Ecto neural progenitor cell (in vitro differentiated cells): ENCODE measurements around the gene LIX1L.

Source experiments
- DNase-seq: peaks from one replicate; pipeline ENCODE4 v3.0.0-alpha.2; 2018; ENCODE audit warnings: low spot score

LIX1L gene

DNA sequence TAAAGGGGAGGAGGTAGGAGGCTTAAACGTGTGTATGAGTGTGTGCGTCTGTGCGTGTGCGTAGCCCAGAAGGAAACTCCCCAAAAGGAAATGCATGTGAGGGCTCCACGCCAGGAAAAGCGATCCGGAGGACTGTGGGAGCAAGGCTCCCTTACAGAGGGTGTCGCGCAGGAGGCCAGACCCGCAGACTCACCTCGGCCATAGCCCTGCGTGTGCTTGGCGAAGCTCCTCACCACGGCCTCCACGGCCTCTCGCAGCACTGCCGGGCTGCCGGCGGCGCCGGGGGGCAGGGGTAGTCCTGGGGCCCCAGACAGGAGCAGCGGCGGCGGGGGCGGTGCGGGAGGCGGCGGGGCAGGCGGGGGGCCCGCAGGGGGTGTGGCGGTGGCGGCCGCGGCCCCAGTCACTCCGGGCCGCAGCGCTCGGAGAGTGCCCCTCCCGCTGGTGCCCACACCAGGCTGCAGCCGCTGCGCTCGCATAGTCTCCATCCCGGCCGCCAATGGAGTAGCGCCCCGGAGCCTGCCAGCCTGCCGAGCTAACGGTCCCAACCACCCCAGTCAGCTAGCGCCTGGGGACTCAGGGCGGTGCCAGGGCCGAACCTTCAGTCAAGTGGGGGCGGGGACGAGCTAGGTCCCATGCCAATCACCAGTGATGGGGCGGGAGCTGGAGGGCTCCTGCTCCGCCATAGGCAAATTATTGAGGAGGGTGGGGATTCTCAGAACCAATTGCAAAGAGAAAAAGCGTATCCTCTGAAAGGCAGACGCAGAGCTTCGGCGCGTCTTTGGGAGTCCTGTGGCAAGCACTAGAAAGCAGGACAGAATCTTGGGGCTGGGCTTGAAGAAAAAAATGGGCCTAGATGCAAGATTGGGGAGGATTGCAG is at the start of gene LIX1L:
Gene LIX1L (minus strand): TSS at position 575 of the 877 bp plus-strand sequence. CDS start 90 bp downstream, at position 485.
- DNase-seq = peak; percentile 94

DNA sequence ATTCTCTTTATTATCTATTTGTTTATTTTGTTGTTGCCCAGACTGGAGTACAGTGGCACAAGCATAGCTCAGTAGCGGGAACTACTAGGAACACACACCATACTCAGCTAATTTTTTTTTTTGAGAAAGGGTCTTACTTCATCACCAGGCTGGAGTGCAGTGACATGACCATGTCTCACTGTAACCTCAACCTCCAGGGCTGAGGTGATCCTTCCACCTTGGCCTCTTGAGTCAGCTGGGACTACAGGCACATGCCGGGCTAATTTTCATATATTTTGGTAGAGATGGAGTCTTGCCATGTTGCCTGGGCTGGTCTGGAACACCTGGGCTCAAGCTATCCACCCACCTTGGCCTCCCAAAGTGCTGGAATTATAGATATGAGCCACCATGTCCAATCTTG is 43.9 kb upstream of the LIX1L start:
- no peak for DNase-seq

DNA sequence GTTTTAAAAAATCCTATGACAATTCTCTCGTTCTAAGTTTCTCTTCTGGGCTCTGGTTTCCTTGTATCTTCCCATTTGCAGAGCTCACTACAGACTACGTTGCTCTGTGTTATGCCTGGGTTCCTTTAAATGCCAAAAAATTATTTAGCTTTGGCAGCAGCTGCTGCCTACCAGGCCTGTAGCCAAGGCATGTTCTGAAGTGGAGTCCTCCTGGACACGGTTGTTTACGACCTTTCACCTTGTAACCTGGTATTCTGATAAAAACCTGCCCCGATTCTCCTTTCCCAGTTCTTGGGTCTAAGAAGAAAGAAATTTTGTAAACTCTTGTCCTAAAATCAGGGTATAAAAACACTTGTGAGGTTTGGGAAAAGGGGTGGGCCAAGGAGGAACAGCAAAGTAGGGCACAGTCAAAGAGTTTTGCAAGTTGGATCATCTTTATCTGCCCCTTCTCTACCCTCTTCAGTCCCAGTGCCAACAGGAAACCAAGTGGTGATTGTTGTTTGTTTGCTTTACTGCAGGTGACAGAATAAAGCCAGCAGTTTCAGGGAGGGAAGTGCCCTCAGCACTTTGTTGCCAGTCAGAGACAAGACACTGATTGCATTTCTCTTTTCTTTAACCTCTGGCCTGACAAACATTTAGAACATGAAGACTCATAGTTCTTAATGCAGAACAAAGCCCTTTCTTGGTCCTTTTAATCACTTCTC is 41.7 kb upstream of the LIX1L start:
- DNase-seq = no peak

DNA sequence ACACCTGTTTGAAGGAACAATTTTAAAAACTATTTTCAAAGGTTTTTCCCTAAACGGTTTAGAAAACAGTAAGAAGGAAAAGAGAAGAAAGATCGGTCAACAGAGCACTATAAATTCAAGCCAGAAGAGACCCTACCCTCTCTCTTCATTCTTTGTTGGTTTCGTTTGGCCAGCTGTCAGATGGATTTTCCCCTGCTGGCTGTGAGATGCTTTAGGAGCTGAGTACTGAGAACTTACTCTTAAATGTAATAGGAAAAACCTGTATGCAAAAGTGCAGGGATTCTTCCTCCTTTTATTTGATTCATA is 39.9 kb upstream of the LIX1L start:
- DNase-seq = no peak

DNA sequence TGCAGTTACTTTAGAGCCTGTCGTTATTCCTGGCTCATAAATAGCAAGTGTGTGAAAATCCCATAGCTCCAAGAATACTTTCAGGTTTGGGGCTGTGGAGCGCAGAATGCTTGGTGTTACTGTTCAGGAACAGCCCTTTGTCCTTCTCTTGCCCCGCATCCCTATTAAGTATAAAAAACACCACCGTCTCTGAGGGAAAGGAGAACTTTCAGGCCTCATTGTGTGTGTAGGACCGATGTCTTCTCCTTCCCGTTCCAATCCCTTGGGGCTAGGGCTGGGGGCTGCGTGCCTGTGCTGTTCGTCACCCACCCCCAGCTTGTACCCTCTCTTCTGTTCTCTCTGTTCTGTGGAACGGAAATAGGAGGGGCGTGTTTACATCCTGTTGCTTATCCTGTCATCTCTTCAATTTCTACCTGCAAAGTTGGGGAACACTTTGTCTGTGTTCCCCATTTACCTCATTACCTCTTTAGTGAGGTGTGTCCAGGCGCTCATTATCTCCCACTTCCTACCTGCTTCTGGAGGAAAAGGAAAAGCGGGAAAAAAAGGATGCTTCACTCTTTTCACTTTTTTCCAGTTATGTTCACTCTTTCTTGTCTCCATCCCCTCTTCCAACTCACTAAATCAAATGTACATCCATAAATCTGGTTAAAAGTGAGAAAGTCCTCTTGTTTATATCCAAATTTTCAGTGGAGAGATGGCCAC is 39.4 kb upstream of the LIX1L start:
- no peak for DNase-seq

DNA sequence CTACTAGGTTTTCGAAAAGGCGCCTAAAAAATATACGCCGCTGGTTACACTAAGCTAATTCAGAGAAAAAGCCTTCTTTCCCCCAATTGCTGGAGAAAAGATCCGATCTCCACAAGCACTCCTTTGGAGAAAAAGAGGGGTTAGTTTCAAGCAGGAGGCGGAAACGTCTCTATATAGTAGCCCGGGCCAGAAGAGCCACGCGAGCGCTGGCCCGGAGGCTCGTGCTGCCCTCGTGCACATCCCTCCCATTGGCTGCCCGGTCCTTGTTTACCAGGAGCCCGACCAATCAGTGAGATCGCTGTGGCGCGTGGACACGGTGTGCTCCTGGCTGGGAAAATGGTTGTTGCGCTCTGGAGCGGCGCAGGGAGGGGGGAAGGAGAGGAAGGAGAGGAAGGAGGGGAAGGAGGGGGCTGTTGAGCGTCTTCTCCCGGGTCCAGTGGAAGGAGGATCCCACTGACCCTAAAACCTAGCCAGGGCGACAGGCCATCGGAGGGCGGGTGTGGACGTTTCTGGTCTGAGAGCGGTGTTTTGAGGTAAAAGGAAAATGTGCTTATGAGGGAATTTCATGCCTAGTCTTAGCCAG is 38.7 kb upstream of the LIX1L start, which contains the start of gene TXNIP:
Gene TXNIP (minus strand): TSS at position 147 of the 583 bp plus-strand sequence. CDS start 313 bp downstream, outside the sequence.
- peak; percentile 97 for DNase-seq

DNA sequence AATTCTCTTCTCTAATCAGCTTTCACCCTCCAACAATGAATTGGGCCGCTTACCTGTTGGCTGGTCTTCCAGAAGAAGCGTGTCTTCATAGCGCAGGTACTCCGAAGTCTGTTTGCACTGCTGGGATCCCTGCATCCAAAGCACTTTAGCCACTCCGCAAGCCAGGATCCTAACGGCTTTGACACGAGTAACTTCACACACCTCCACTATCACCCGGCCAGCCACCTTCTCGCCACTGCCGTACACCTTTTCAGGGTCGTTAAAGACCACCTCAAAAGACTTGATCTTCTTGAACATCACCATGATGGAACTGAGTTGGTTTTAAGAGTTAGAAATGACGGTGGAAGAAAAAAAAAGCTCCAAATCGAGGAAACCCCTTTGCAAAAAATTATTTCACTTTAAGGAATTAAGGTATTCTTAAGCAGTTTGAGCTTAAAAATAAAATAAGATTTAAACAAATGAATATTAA is 38.2 kb upstream of the LIX1L start:
- DNase-seq = no peak

DNA sequence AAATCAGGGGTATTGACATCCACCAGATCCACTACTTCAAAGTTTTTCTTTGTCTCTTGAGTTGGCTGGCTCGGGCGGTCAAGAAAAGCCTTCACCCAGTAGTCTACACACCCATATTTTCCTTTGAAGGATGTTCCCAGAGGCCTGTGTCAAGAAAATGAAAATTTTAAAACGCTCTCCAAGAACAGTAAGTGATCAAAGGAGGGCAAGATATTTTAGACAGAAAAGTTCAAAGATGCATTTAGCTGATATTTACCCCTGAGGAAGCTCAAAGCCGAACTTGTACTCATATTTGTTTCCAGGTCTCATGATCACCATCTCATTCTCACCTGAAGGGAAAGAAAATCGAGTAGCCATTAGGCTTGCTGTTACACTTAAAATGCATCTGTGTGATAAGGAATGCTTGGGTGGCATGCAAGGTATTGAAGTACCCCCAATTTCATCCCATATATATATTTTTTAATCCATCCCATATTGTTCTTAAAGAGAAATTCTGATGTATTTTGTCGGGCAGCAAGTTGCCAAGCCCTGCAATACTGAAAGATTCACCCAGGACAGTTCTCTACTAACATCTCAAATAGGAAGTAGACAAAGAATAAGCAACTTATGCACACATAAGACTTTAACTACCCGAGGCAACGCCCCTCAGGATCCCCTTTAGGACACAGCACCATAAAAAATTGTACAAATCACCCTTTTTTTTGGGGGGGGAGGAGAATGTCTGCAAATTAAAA is 37.5 kb upstream of the LIX1L start:
- no peak for DNase-seq

DNA sequence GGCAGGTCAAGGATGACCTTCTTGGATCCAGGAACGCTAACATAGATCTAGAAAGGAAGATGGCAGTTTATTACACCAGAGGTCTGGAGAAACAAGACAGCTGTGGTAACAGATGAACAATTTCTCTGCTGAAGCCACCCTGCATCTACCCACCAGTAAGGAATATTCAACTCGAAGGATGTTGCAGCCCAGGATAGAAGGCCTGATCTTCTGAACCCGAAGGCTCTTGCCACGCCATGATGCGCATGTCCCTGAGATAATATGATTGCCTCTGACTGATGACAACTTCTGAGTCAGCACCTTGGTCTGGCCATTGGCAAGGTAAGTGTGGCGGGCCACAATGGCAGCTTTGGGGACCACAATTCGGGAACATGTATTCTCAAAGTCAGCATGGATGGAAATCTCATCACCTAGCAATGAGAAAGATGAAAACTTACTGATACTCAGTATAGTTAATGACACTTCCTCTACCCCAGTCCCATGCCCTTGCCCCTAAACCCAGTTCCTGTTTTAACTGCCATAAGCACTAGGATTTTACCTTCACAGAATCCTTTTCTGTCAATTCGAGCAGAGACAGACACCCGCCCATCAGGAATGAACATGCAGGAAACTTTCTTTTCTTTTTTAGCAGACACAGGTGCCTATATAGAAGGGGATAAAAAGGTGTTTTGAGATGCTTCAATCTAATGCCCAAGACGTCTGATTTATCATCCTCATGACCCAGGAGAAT is 36.7 kb upstream of the LIX1L start:
- no peak for DNase-seq

DNA sequence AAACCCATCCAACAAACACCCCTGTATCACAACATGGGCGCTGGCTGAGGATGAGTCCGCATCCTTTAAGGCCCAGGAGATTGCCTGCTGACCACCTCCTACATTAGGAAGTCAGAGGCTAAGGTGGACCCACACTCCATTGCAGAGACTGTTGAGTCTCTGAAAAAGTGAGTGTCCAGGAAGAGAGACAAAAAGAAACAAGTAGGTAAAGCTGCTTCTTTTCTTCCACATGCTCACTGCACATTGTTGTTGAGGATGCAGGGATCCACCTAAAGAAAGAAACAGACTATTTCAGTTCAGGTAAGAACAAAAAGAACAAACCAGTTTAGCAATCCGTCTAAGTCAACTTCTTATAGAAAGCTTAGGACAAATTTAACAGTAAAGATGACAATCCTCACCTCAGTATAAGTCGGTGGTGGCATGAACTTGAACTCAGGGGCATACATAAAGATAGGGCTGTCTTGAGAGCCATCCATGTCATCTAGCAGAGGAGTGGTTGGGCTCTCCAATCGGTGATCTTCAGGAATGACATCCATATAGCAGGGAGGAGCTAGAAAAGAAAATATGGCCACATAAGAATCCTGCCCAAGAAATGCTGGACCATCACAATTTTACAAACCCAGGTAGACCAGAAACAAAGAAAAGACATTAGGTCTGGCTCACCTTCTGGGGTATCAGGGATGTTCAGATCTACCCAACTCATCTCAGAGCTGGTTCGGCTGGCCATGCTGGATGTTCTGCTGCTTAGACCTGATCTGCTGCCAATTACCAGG is 36.0 kb upstream of the LIX1L start:
- no peak for DNase-seq

DNA sequence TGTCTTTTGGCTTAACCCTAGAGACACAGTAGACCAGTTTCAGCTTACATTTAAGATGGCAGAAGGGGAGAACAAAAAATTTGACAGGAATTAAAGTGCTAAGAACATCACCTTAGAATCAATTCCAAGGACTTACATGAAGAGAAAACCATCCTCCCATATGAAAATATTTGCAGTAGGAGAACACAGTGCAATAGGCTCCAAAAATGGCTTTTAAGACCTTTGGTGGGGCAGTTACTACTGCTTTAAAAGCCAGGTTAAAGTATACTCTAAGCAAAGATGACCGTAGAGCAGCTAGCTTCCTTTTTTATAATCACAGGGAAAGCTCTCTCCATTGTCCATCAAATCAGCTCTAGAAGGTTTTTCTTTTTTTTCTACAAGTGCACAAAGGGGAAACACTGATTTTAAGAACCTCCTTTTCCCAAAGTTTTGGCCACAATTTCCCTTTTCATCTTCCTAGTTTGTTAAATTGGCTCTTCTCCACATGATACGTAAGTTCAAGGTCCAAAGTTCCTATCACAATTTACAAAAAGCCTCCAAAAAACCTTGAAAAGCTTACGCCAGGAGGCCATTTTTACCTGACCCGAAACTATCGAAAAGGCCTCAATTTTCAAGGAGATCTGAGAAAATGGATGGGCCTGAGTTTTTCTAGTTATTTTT is 35.3 kb upstream of the LIX1L start:
- no peak for DNase-seq

DNA sequence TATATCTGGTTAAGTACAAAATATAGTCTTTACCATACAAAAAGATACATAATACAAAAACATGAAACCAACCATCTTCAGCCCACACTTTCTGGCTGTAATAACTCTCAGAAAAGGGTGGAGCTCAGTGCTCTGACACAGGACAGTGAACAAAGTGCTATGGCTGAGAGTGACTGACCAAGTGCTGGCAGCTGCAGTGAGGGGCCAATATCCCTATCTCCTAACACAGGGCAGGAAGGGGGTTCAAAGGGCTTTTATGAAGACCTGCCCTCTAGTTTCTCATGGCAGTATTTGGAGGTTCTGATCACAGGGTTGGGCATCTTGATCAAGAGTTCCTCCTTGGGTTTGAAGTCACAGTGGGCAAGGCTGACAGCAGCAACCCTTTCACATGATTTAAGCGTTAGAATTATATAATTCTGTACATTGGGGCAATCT is 34.7 kb upstream of the LIX1L start:
- no peak for DNase-seq

DNA sequence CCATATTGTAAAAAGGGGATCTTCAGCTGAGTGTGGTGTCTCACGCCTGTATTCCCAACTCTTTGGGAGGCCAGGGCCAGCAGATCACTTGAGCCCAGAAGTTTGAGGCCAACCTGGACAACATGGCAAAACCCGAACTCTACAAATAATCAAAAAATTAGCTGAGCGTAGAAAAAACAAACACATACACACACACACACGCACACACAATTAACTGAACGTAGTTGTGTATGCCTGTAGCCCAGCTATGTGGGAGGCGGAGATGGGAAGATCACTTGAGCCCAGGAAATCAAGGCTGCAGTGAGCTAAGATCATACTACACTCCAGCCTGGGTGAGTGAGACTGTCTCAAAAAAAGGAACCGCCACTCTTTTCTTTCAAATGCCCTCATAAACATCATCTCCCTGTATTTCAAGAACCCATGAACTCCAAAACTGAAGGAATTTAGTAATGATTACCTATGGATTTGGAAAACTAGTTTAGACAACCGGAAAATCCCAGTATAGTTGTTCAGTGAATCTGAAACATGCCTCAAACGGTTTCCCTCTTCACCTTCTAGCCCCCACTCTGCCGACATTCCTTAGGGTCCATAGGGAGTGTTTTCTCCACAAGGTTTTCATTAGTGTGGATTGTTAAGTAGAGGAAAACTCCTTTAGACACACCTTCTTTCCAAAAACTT is 34.1 kb upstream of the LIX1L start:
- DNase-seq = no peak

DNA sequence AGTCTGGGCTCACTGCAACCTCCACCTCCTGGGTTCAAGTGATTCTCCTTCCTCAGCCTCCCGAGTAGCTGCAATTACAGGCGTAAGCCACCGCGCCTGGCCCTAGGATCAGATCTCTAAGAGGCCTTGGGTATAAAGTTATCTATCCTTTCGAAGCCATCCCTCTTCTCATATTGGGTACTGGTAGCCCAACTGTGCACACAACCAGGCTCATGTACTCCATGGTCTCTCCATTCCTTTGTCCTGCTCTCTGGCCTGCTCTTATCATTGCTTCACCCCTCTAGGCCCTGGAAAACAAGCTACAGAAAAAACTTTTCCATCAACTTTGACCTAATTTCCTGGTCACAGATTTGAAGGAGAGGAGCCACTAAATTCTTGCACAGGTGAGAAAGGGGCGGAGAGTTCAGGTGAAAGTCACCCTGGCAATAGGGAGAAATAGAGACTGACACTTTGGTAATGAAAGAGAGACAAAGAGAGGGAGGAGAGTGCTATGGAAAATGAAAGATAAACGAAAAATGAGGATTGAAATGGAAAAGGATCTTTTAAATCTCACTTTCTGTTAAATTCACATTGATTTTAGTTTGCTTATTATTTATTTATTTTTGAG is 32.5 kb upstream of the LIX1L start:
- no peak for DNase-seq

DNA sequence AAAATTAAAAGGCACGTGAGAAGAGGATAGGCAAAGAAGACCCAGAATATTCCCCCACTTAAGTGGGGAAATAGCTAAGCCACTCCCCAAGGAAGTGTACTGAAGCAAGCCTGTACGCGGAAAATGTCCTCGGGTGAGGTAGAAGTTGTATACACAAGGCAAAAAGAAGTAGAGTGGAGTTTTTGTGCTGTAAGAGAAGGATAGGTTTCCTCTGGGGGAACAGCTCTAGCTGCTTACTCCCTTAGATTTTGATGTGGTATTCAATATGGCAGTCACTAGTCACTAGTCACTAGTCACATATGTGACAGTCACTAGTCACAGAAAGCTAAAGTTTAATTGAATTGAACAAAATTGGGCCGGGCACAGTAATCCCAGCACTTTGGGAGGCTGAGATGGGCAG is 31.0 kb upstream of the LIX1L start:
- no peak for DNase-seq

DNA sequence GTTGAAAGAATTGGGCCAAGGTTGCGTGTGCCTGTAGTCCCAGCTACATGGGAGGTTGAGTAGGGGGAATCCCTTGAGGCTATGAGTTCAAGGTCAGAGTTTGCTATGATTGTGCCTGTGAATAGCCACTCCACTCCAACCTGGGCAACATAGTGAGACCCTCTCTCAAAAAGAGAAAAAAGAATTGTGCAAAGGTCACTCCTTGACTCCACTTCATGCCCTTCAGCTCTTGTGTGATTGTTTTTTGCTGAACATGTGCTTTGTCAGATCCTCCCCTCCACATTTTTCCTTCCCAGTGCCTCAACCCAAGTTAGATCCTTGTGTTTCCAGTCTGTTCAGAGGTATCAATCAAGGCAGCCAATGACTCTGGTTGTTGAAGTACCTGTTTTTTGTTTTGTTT is 30.1 kb upstream of the LIX1L start:
- no peak for DNase-seq

DNA sequence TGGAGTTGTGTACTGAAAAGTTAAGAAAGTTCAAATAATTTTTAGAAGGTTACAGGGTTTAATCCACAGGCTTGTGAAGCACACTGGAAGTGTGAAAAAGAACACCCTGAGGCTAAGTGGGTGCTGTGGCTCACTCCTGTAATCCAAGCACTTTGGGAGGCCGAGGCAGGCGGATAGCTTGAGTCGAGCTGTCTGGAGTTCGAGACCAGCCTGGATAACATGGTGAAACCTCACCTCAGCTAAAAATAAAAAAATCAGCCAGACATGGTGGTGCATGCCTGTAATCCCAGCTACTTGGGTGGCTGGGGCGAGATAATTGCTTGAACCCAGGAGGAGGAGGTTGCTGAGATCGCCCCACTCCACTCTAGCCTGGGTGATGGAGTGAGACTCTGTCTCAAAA is 28.7 kb upstream of the LIX1L start:
- no peak for DNase-seq
